HG03469 (cell line): ENCODE results near the gene PAM16.
"Not testable (repeated sequence)": the region's sequence is repeated elsewhere in the genome, so short reads cannot be mapped to it uniquely, and the experiment has no call there.

Experiments
- ATAC-seq: cut with Tn5 transposase; IDR thresholded peaks from one replicate; pipeline ENCODE4 v1.9.1; 2021; ENCODE audit warnings: mild to moderate bottlenecking, moderate library complexity, moderate number of reproducible peaks; ENCODE audit not compliant: unreplicated experiment

PAM16 gene

DNA sequence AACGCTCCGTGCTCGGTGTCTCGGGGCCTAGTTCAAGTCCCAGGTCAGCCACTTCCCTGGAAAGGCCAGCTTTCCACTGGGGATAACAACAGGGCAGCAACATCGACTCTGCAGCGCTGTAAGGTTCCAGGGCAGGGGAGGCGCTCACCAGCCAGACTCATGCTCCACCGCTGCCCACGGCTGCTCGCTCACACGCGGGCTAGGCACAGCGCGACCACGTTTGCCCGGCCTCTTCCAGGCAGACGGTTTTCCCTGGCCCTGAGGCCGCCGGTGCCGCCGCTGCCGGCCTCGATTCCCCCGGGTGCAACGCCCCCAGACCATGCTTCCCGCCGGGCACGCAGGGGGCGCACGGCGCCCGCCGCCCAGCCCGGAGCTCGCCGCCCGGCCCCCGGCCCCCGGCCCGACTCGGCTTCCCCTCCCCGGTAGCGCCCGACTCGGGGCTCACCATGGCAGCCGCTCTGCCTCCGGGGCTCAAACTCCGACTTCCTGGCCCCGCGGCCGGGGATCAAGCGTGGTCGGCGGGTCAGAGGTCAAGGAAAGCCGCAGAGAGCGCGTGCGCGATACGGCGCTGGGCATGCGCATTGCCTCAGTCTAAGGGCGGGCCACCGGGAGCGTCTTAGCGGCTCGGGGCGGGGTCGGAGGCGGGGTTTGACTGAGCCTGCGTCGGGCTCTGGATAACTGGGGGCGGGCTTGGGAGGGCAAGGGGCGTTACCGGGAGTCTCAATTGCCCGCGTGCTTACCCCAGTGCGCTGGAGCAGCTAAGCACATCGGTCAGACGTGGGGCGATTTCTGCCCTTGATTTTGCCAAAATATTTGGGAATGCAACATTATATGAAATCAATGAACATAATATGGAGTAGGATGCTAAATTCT lies at the start of gene PAM16:
PAM16 (minus strand) TSS at position 535 of the 873 bp plus-strand sequence; CDS start at position 448, 87 bp downstream.
- ATAC-seq, result peak; percentile 88

DNA sequence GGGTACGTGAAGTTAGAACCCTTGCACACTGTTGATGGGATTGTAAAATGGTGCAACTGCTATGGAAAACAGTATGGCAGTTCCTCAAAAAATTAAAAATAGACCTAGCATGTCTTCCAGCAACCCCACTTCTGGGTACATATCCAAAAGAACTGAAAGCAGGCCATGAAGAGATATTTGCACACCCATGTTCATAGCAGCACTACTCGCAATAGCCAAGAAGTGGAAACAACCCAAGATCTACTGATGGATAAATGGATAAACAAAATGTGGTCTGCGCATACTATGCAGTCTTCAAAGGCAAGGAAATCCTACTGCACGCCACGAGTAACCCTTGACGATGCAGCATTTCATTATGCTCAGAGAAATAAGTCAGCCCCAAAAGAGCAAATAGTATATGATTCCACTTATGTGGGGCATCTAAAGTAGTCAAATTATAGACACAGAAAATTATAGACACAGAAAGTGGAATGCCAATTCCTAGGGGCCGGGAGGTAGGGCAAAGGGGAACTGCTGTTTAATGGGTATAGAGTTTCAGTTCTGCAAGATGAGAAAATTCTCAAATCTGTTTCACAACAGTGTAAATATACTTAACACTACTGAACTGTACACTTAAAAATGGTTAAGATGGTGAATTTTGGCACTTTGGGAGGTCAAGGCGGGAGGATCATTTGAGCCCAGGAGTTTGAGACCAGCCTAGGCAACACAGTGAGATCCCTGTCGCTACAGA lies 48.0 kb upstream of the PAM16 start:
- no peak for ATAC-seq

DNA sequence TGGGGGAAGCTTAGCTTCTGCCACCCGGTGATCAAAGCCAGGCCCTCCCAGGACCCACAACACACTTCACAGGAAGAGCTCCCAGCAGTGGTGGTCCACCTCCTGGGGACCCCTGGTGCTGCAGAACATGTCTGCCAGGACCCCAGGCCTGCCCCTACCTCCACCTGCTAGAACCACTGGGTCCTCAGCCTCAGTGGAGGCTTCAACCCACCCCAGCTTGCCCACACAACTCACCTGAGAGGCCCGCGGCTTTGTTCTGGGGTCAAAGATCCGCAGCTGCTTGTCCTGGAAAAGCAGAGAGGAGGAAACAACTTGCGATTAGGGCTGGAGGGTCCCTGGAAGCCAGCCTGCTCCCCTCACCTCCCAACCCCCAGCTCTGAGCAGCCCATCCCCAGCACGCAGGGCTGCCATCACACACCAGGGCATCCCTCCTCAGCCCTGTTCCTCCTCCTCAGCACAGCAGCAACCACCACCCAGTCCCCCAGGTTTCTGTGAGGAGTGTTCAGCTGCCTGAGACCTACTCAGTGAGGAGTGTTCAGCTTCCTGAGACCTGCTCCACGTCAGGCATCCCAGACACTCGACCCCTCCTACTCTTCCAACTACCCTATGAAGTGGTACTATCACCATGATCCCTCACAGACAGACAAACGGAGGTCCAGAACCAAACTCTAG lies 44.1 kb upstream of the PAM16 start:
- ATAC-seq, result no peak

DNA sequence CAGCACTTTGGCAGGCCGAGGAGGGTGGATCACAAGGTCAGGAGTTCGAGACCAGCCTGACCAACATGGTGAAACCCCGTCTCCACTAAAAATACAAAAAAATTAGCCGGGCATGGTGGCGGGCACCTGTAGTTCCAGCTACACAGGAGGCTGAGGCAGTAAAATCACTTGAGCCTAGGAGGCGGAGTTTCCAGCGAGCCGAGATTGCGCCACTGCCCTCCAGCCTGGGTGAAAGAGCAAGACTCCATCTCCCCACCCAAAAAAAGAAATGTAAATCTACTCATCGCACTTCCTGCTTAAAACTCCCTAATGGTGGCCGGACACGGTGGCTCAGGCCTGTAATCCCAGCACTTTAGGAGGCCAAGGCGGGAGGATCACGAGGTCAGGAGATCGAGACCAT lies 42.7 kb upstream of the PAM16 start:
- ATAC-seq, result not testable (repeated sequence)

DNA sequence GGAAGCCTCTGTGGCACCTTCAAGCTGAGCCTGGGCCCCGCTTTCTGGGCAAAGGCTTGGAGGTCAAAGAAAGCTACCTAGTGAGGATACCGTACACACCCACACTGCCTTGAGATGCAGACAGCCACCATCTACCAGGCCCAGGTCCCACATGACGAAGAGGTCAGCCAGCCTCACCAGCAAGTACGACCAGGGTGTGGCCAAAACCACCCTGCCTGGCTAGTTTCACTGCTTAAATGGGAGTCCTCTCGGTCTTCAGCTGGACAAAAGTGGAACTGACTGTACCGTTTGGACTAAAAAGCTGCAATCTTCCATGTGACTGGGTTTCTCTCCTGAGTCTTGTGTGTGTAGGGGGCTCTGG lies 42.1 kb upstream of the PAM16 start:
- no peak for ATAC-seq

DNA sequence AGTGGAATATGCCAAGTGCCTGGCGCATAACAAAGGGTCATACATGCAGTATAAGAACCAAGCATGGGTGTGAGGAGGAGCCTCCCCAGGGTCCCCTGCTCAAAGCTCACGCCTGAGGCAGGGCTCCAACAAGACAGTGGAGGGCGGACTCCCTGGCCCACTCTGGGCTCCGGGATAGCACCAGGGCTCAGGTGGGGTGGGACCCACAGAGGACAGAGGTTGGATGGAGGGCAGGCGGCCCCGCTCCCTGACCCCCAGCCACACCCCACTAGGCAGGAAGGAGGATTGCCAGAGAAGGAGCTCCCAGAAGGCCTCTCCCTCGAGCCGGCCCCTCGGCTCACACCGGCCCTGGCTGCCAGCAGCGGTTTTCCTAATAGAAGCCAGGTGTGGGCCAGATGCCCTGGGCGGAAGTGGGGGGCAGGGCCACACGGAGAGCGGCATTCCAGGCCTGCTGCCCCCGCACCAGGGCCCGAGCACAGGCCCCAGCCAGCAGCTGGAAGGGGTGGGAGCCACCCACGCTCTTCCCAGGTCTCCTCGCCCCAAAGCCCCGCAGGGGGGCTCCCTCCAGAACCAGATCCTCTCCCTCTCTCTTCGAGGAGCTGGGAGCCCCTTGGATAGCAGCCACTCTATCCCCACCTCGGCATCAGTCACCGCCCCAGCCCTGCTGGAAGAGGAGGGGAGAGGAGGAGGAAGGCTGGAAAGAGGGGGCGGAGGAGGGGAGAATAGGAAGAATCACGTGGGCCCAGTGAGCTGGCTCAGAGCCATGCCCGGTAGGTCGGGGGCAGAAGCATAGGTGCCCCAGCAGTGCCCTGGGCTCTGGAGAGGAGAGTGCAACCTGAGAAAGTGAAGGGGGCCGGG lies 41.5 kb upstream of the PAM16 start:
- ATAC-seq, result no peak

DNA sequence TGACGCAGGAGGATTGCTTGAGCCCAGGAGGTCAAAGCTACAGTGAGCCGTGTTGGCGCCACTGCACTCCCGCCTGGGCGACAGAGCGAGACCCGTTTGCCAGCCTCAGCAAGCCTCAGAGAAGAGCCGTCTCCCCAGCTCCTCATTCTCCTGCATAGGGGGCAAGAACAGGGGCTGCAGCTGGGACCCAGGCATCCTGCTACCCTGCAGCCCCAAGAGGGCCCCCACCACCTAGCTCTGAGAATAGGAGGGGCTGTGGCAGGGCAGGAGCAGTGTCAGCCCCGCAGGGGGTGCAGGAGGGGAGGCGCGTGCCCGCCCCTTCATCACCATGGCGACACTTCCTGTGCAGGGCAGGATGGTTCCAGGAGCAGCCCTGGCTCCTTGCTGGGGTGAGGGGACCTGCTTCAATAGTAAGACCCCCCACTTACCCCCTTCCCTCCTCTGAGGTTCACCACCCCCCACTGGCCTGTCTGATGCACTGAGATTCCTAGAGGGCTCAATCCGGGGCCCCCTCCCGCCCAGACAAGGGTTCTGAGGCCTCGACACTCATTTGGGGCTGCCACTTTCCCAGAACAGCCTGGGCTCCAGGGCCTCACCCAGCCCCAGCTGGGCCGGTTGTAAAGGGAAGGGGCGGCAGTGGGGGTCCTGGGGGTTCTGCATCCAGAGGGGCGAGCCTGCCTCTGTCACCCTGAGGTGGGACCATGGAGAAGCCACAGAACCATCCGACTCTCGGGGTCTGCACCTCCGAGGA lies 40.7 kb upstream of the PAM16 start:
- ATAC-seq, result no peak

DNA sequence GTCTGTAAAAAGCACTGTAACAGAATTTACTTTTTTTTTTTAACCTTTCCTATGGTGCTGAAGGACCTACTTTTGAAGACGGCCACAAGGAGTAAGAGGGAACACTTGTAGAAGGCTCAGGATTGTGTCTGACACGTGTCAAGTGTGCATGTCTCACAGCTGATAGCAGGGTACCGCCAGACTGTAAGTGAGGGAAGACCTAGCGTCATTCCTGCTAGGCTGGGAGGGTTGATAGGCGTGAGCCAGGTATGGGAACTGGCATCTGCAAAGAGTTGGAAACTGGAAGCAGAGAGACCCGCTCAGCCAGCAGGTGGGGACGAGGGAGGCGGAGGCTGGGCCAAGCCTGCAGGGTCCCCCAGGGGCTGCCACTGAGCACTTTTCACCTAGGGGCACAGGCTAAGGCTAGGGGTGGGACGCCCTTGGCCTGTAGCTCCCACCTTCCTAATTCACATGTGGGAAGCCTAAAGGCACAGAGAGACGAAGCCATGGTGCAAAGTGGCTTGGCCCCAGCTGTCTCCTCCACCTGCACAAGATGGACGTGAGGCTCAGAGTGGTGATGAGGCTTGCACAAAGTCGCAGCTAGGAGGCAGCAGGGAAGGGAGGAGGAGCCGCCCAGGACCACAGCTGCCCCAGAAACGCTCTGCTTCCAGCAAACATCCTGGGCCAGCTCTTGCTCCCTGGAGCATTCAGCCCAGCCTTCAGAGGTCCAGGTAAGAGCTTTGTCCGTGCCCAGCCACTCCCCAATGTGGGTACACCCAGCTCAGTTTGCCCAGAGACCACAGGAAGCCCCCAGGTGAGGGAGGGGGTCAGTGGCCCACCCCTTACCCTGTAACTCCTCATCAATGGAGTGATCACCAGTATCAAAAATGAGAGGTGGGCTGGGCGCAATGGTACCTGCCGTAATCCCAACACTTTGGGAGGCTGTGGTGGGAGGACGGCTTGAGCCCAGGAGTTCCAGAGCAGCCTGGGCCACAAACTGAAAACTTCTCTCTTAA lies 39.4 kb upstream of the PAM16 start:
- ATAC-seq, result no peak

DNA sequence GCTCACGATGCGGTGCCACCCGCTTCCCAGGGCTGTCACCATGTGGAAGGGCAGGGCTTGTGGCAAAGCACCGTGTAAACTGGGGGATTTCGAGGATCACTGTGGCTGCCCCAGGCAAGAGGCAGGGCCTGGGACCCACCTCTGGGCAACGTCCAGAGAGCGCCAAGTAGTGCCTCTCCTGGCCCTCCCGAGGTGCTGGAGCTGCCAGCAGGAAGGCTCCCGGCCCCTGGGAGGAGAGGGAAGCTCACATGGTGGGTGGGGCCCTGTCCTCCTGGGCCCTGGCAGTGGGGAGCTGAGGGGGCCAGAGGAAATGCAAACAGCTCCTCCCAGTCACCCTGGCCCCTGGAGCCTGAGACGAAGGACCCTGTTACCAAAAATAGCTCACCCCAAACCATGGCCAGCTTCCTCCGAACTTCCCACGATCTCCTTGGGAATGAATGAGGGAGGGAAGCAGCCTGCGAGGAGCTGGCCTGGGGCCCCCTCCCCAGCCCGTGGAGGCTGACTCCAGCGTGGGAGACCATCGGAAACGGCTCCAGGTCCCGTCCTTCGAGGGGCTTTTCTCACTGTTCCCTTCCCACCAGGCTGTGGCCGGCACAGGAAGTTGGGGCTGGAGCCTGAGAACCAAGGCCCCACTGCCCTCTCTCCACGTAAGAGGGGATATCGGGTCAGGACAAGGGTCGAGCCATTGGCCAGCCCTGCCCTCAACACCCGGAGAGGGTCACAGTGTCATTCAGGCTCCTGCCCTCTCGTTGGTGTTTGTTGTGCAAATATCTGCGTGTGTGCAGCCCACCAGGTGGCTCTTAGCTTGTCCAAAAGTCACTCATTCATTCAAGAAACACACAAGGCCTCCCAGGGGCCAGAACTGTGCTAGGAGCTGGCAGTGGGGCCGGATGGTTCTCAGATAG lies 38.2 kb upstream of the PAM16 start:
- no peak for ATAC-seq

DNA sequence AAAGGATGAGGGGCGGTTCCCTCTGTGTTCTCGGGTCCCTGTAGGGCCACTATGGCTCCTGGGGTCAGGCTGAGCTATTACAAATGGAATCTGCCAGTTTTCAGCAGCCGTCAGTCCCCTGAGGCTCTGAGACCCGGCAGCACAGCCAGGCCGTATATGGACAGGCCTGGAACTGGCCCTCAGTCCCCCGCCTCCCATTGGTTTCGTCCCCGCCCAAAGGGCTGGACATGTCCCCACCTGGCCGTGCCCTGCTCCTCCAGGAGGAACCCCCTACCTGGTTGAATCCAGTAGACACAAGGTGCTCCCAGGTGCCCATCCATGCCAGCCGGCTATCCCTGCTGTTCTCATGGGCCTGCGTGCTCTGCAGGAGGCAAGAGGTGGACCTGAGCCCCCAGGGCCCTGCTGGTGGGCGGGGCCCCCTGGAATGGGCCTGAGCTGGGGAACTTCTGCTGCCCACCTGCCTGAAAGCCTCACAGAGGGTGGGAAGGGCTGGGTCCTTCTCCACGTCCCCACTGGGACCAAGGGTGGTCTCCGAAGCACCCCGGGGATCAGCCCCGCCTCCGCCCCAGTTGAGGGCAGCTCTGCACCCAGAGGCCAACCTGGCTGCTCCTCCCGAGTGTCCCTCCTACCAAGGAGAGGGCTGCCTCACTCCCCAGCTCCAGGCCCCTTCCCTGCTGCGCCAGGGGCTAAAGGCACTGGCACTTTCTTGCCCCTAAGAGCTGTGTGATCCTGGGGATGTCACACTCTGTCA lies 37.3 kb upstream of the PAM16 start:
- ATAC-seq, result no peak

DNA sequence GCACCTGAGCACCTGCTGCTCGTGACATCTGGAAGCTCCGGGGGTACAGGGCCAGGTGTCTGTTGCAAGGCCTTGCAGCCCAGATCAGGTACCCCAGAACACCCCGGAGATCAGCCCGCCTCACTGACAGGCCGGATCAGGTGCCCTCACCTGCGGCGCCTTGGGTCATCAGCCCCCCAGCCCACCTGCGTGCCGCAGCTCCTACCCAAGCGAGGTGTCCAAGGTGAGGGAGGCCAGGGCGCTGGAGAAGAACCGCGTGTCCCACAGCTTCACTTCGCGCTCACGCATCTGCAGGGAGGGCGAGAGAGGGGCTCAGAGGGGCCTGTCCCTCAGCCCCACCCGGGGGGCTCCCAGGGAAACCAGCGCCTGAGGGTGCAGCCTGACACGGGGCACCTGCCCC lies 36.7 kb upstream of the PAM16 start:
- no peak for ATAC-seq

DNA sequence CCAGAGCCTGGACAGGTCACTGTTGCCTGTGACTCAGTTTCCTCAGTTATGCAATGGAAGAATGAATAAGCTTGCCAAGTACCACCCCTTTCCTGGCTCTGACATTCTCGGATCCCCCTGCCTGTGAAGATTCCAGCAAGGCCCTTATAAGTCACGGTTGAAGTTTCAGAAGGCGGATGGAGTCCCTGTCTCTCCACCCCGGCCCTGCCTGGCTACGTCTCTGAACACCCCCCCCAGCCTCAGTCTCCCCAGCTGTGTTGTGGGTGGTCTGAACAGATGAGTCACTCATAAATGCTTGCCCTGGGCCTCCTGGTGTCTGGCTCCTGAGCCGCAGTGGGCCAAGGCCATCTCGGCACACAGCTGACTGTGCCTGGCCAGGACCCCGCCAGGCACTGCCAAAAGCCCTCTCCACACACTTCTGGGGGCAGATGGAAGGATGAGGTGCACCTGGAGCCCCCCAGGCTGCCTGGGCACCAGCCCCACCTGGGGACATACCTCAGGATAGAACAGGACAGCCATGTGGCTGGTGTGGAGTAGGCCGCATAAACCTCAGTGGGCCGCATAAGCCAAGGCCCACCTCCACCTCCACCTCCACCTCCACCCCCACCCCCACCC lies 35.9 kb upstream of the PAM16 start:
- no peak for ATAC-seq

DNA sequence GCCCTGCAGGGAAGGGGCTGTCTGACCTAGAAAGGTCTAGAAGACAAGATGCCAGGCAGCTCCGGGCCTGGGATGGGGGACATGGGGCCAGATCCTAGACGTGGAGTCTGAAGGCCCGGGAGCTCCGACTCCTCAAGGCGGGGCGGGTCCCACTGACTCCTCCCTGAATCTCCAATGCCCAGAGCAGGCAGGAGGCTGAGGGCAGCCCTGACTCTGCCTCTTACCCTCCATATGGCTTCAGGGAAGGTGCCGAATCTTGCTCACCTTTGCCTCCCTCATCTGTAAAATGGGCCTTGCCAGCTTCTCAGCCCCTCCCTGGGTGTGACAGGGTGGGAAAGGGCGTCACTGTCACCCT lies 35.3 kb upstream of the PAM16 start:
- ATAC-seq, result no peak

DNA sequence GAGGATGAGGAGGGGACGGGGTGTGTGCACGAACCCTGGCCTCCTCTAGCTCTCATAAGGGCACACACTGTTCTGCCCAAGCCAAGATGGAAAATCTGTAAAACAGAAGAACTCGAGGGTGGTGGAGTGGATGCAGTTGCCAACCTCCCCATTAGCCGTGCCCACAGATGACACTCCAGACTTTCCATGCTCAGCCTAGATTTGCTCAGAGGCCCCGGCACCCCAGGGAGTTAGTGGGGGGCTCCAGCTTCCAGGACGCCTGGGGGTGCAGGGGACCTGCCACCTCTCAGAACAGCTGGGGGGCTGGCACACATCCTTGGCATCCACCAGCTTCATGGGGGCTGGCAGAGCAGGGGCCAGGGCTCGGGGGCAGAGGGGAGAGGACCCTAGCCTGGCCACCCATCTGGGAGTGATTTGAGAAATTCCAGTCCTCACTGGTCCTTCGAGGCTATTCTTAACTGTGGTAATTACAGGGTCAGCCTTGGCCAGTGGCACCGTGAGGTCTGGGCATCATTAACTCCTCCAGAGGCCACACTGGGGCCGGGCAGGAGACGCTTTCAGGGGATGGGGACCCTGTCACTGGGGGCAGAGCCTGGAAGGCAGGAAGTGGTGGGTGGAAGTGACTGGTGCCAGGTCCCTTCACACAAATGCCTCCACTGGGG lies 34.8 kb upstream of the PAM16 start:
- ATAC-seq, result no peak

DNA sequence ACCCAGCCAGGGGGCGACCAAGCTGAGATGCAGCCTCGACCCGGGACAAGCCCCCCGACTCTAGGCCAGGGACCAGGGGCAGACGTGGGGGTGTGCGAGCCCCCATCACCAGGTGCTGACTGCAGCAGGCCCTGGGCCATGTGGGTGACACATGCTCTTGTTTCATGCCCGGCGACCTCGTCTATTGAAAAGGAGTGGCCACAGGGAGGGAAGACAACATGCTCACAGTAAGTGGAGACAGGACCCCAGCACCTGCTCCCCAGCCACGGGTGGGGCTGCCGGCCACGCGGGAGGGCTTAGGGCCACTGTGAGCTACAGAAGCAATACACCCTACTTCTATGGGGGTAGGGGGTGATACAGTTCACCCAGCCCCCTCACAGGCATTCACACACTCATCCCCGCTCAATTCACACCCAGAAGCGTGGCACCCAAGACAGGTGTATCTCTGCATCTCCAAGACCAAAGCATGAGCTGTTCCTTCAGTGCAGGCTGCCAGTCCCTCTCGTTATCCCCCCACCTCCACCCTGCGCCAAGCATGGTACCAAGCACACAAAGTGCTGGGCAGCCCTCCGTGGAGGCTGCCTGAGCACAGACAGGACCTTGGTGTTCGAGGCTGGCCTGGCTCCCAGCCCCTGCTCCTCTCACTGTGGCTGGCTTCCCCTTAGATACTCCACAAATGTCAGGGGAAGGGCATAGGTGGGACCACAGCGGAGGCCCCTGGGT lies 34.1 kb upstream of the PAM16 start:
- no peak for ATAC-seq

DNA sequence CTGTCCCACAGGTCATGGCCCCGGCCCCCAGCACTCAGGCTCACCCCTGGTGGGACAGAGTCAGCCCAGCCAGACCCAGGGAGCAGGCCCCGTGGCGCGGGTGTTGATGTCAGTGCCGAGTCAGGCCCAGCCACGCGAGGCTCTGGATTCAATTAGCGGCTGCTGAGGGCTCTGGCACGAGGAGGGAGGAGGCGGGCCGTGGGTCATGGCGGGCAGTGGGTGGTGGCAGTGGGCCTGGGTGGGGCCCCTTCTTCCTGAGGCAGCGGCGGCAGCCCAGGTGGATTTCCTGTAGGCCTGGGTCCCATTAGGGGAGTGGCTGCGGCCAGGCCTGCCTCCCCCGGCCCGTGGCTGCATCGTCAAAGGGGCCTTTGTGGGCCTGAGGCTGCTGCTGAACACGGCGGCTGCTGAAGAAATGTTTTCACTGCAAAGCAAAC lies 33.4 kb upstream of the PAM16 start:
- no peak for ATAC-seq
